OCI-LY3 (cell line): ENCODE data around the gene USH2A.

ENCODE experiments used
- CTCF ChIP-seq: fragments of 200-600, 300-600 bp; sonication (generic); IDR thresholded peaks from 2 replicates; pipeline ENCODE4 v1.5.1; 2014; ENCODE audit warnings: antibody characterized with exemption, low read length, low read depth
- EZH2phosphoT487 ChIP-seq: fragments of 200-600 bp; shearing (Covaris generic); IDR thresholded peaks from 2 replicates; pipeline ENCODE4 v1.6.1; 2018; ENCODE audit warnings: antibody characterized with exemption, mixed run types, low read depth

GRCh38 chr1:215792446-215792845 is 630.8 kb downstream of the USH2A start:
- TF ChIP-seq CTCF, result no peak
- TF ChIP-seq EZH2phosphoT487, result no peak
